Pancreas (tissue), 10 donors: ENCODE results near the gene MEF2D. TPM values are rescaled to one million over a fixed set of nuclear protein-coding genes. Genes with fewer than 3 reads are reported as not detected.

Experiments used
- ATAC-seq, 4 donors: fragments of 200-7000 bp; cut with Tn5 transposase; one replicate each; pipeline versions ENCODE4 v1.8.0 to v1.9.1; 2020; ENCODE audit warnings: mild to moderate bottlenecking in 4 of 4, moderate library complexity in 4 of 4
- DNase-seq, 6 donors: peaks; one replicate each; pipeline ENCODE4 v3.0.0-alpha.2; 2020
- FAIRE-seq: peaks from 2 replicates; lab custom pipeline; 2012; peaks lifted over from hg19 to GRCh38; lab: Jason Lieb, UNC
- H3K27ac ChIP-seq, 4 donors: fragments of 200-600 bp; sonication (generic); 1 replicate in 3 of 4; 2 replicates in 1 of 4; pipeline versions ENCODE4 v1.5.0 to v1.8.0; 2020
- H3K27me3 ChIP-seq, 4 donors: fragments of 200-600 bp; one replicate each; pipeline ENCODE4 v1.8.0; 2021
- H3K36me3 ChIP-seq, 3 donors: fragments of 200-600 bp; sonication (generic) in 1 of 3; one replicate each; pipeline versions ENCODE4 v1.5.0 to v1.8.0; 2020 to 2021
- H3K4me1 ChIP-seq, 3 donors: fragments of 200-600 bp; one replicate each; pipeline ENCODE4 v1.8.0; 2021
- H3K4me3 ChIP-seq, 4 donors: fragments of 200-600 bp; sonication (generic) in 2 of 4; one replicate each; pipeline versions ENCODE4 v1.5.0 to v1.8.0; 2020 to 2021
- H3K9me3 ChIP-seq, 4 donors: fragments of 200-600 bp; one replicate each; pipeline ENCODE4 v1.8.0; 2021
- WGBS, 2 donors: extraction: QIAGEN DNeasy Blood & Tissue Kit; methylation state at CpG; one replicate each; pipeline ENCODE4 v1.1.7; 2013; 5-methylcytosine and 5-hydroxymethylcytosine counted together
- intact Hi-C, 3 donors: fragments of 100-400 bp; cut with DNase I; formaldehyde crosslinking; loops; one replicate each; pipeline versions ENCODE4 v1.11.1 to v1.14.2; 2022
- polyA plus RNA-seq, 2 donors: library from polyadenylated mRNA; stranded (reverse); fragments of 200-250 nt; gene quantifications; one replicate each; pipeline ENCODE4 v1.2.3, GENCODE V29; 2013
- total RNA-seq, 6 donors: library from RNA; stranded (reverse); fragmentation: NEBNext Ultra II Directional in 4 of 6; extraction: Animal tissue kit (Norgen Biotek cat#: 25700) in 4 of 6; gene quantifications; one replicate each; pipeline versions ENCODE4 v1.2.1 to v1.2.4, GENCODE V29; 2021 to 2023
- TF ChIP-seq, protein P1 (sequence below), 4 donors: fragments of 200-600 bp; sonication (generic) in 3 of 4; IDR thresholded peaks; one replicate each; pipeline versions ENCODE4 v1.5.0 to v1.8.0; 2021; ENCODE audit warnings: antibody characterized with exemption in 4 of 4
- donor health status: healthy with polysubstance abuse.
- donor health status: DM: no; HTN: no; CAD: no; lungs with moderate emphysema.
- donor health status: DM: no; HTN: no; CAD: no.
- donor health status: control.
- donor health status: control.
- donor health status: Bipolar disorder and iron deficiency.
- donor health status: DM: yes; HTN: yes; CAD: no.
- donor health status: DM: no; HTN: no; CAD: no.
- donor health status: DM: no; HTN: no; CAD: no.
- donor health status: DM: yes; HTN: yes; CAD: no.

MEF2D gene
- total and polyA plus RNA-seq, 8 donors: 15.7 to 31.8 (median 23.6) TPM

DNA sequence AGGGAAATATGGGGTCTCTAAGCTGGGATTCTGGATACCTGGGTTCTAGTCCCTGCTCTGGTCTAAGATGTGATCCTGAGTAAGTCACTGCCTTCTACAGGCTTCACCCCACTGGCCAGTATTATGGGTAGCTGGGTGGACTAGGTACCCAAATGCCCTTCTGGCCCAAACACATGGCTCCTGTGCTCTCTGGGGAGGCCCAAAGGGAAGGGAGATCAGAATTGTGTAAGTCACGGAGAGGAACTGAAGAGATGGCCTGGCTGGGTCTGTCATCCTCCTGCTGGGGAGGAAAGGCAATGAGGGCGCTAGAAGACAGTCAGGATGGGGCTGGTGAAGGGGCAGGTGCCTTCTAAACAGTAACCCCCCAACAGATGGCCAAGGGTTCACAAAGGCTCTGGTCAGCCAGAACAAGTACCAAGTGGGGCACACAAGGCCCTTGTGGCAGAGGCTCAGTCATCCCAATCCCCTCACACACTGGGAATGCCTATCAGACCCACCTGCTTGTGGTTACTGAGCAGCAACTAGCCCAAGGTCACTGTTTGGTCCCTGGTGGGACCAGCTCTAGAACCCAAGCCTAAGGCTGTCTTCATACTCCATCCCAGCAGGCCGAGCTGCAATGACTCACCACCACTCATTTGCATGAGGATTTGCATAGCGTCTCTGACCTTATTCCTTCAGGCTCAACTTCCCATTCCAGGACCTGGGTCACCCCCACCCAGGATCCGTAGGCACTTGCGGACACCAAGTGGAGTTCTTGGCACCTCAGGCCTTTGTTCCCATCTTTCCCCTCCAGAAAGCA lies 9.2 kb downstream of the MEF2D start:
- Histone ChIP-seq H3K27ac (peak overlapping the region in 3 of 4 donors; percentile 33 to 66 (median 55)), H3K4me3 (no peak overlapping the region), H3K4me1 (peaks cover 66 to 81% (median 71%) of the 10 kb centered on the region in 3 donors), H3K36me3 (no peaks in the 10 kb centered on the region), H3K27me3 (no peaks in the 10 kb centered on the region), H3K9me3 (no peaks in the 10 kb centered on the region)
- FAIRE-seq (no peak), DNase-seq (no peak), ATAC-seq (no peak)
- TF ChIP-seq, protein P1, sequence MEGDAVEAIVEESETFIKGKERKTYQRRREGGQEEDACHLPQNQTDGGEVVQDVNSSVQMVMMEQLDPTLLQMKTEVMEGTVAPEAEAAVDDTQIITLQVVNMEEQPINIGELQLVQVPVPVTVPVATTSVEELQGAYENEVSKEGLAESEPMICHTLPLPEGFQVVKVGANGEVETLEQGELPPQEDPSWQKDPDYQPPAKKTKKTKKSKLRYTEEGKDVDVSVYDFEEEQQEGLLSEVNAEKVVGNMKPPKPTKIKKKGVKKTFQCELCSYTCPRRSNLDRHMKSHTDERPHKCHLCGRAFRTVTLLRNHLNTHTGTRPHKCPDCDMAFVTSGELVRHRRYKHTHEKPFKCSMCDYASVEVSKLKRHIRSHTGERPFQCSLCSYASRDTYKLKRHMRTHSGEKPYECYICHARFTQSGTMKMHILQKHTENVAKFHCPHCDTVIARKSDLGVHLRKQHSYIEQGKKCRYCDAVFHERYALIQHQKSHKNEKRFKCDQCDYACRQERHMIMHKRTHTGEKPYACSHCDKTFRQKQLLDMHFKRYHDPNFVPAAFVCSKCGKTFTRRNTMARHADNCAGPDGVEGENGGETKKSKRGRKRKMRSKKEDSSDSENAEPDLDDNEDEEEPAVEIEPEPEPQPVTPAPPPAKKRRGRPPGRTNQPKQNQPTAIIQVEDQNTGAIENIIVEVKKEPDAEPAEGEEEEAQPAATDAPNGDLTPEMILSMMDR (IDR thresholded peaks at IDR 0.05): no peak
- intact Hi-C loops: no loop called here
- WGBS, 2 donors: 76 to 84% methylated on average over 6 of the region's 6 CpGs

DNA sequence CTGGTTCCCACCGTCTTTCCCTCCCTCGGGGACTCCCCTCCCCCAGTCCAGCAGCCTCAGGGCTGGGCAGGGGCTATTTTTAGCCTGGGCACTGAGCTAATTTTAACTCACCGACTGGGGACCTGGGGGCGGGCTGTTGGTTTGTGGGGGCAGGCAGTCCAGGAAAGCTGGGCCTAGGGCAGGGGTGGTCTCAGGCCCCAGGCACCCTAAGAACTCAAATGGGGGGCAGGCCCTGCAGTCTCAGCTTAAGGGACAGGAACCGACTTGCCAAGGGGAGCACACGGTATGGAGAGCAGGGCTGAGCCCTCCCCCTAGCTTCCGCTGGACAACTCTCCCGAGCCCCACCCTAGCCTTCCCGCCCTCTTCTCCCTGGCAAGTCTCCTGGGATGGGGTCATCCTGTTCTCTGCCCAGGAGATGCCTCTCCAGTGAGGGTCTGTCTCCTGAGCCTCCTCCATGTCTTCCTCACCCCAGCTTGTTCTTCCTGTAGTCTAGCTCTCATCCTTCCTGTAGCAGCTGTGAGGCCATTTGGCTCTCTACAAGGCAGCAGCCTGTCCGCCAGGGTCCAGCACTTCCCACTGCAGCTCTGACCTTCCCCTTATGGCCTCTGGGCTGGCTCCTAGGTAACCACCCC lies 10.1 kb downstream of the MEF2D start:
- FAIRE-seq (no peak), DNase-seq (no peak), ATAC-seq (peak in 3 of 4 donors; percentile 27 to 58 (median 42))
- TF ChIP-seq, protein P1 (IDR thresholded peaks at IDR 0.05): no peak
- Histone ChIP-seq H3K9me3 (no peaks in the 10 kb centered on the region), H3K4me1 (peaks cover 58 to 73% (median 64%) of the 10 kb centered on the region in 3 donors), H3K4me3 (peak overlapping the region in 1 of 4 donors; percentile 4), H3K27ac (peak overlapping the region in 3 of 4 donors; percentile 33 to 66 (median 55)), H3K27me3 (no peaks in the 10 kb centered on the region), H3K36me3 (no peaks in the 10 kb centered on the region)
- intact Hi-C loops: no loop called here
- WGBS, 2 donors: 9 to 13% methylated on average over 10 of the region's 10 CpGs

DNA sequence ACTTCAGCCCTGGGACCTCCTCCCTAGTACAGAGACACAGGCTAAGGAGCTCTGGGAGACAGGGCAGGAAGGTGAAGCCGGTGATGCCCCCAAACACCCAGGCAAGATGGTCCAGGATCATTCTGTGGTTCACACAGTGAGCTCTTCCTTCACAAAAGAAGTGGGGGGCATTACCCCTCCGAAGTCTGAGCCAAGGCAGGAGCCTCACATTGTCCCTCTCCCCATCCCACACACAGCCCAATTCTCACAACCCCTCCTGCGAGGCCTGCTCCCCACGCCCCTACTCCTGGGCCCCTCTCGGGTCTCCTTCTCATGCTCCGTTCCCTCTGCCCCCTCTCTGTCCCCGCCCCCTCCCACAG lies 10.7 kb downstream of the MEF2D start:
- peak overlapping the region in 1 of 4 donors; percentile 4 for H3K4me3 ChIP-seq
- TF ChIP-seq, protein P1 (IDR thresholded peaks at IDR 0.05): no peak

DNA sequence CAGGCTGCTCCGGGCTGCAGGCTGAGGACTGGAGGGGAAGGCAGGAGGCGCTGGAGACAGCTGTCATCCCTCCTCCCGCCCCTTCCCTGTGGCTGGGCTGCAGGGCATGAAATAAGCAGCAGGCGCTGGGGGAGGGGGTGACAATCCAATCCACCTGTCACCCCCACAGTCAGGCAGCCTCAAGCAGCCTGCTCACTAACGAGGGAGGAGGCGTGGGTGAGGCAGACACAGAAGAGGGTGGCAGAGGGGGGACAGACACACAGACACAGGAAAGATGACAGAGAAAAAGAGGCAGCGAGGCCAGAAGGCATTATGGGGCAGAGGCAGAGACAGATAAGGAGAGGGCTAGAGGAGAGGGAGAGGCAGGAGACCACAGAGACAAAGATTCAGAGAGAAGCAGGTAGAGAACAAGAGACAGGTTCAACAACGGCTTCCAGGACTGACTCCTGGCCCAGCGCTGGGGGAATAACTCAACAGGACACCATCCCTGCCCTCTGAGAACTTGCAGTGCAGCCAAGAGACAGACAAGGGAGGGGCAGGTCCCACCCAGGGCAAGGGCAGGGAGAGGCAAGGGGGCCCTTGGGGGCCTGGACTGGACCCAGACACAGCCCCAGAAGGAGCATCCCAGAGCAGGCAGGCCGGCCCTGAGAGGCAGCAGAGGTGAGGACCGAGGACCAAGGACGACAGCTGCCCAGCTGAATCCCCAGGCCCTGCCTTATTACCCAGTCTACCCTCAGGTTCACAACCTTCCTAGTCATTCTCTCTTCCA lies 11.2 kb downstream of the MEF2D start:
- peak in 3 of 4 donors; percentile 33 to 54 (median 53) for ATAC-seq
- DNase-seq: peak in 1 of 6 donors; percentile 33
- H3K9me3 ChIP-seq: no peaks in the 10 kb centered on the region
- no peak overlapping the region for H3K4me3 ChIP-seq
- TF ChIP-seq, protein P1 (IDR thresholded peaks at IDR 0.05): no peak
- H3K27me3 ChIP-seq: no peaks in the 10 kb centered on the region
- intact Hi-C loops: no loop called here
- no peaks in the 10 kb centered on the region for H3K36me3 ChIP-seq
- peaks cover 47 to 61% (median 52%) of the 10 kb centered on the region in 3 donors for H3K4me1 ChIP-seq
- FAIRE-seq: no peak
- H3K27ac ChIP-seq: peak overlapping the region in 3 of 4 donors; percentile 2 to 66 (median 55)
- 28 to 30% methylated on average over 12 of the region's 12 CpGs for WGBS, 2 donors

More for the DNA sequence above, 10.7 kb downstream of the MEF2D start:
- no peaks in the 10 kb centered on the region for H3K9me3 ChIP-seq
- ATAC-seq: no peak
- intact Hi-C loops: no loop called here
- FAIRE-seq: no peak
- peaks cover 52 to 67% (median 58%) of the 10 kb centered on the region in 3 donors for H3K4me1 ChIP-seq
- H3K27ac ChIP-seq: peak overlapping the region in 3 of 4 donors; percentile 2 to 66 (median 55)
- no peaks in the 10 kb centered on the region for H3K36me3 ChIP-seq
- no peaks in the 10 kb centered on the region for H3K27me3 ChIP-seq
- WGBS, 2 donors: 27 to 32% methylated on average over 7 of the region's 7 CpGs
- no peak for DNase-seq
